Tibial nerve (tissue), 4 donors: ENCODE measurements around the gene ACSM5.

Source experiments
- CTCF ChIP-seq, 5 experiments: fragments of 200-600 bp in 3 of 5; fragments of 450-650 bp in 2 of 5; sonication (generic) in 3 of 5; IDR thresholded peaks; one replicate each; pipeline ENCODE4 v1.5.1; 2016 to 2019; ENCODE audit warnings: antibody characterized with exemption in 5 of 5, mild to moderate bottlenecking in 3 of 5, moderate library complexity in 2 of 5
- EP300 ChIP-seq, 2 donors: sonication (generic); formaldehyde crosslinking; IDR thresholded peaks; one replicate each; pipeline ENCODE4 v1.6.1; 2017; ENCODE audit warnings: antibody characterized with exemption in 2 of 2, mild to moderate bottlenecking in 1 of 2
- POLR2A ChIP-seq, 2 donors: fragments of 450-650 bp; IDR thresholded peaks; one replicate each; pipeline ENCODE4 v1.6.1; 2017; ENCODE audit warnings: antibody characterized with exemption in 2 of 2, mild to moderate bottlenecking in 2 of 2, moderate library complexity in 2 of 2

GRCh38 chr16:20404637-20405036 lies 4.7 kb upstream of the ACSM5 start, which contains the start of gene PDILT:
- TF ChIP-seq CTCF (IDR thresholded peaks at IDR 0.05) = no peak
- TF ChIP-seq EP300 (IDR thresholded peaks at IDR 0.05) = no peak
- TF ChIP-seq POLR2A (IDR thresholded peaks at IDR 0.05) = no peak
